HEK293 (cell line): Measurements from ENCODE around the gene WNT4.

Experiments used
- CTCF ChIA-PET: fragments of 350-600 bp; formaldehyde crosslinking; extraction: SDS; loops from one replicate; lab custom pipeline; 2021; ENCODE audit warnings: antibody characterized with exemption; lab: Yijun Ruan, JAX
- POLR2A ChIA-PET: fragments of 300-600 bp; formaldehyde crosslinking; extraction: SDS; loops from one replicate; lab custom pipeline; 2020; ENCODE audit warnings: antibody characterized with exemption, inconsistent platforms; lab: Yijun Ruan, JAX
- H3K27ac ChIP-seq: fragments of 200-500 bp; sonication (Bioruptor generic); 2 replicates; pipeline ENCODE4 v1.5.1; 2014; ENCODE audit warnings: low read depth, low read length, control low read depth, inconsistent platforms; ENCODE audit errors: extremely low read depth
- H3K36me3 ChIP-seq, 2 experiments: fragments of 200-500 bp in 1 of 2; sonication (Bioruptor generic) in 1 of 2; 1 replicate in 1 of 2; 2 replicates in 1 of 2; pipeline ENCODE4 v1.5.1; 2014 to 2017; ENCODE audit warnings: inconsistent platforms in 2 of 2, low read length in 2 of 2; ENCODE audit not compliant: control insufficient read depth in 2 of 2, insufficient read depth in 1 of 2
- H3K4me1 ChIP-seq: fragments of 200-500 bp; sonication (Bioruptor generic); 2 replicates; pipeline ENCODE4 v1.5.1; 2014; ENCODE audit warnings: mild to moderate bottlenecking, low read length, inconsistent platforms; ENCODE audit not compliant: control insufficient read depth, insufficient read depth
- H3K4me3 ChIP-seq: 2 replicates; pipeline ENCODE4 v1.5.1; 2011; ENCODE audit warnings: low read depth, mild to moderate bottlenecking, control low read depth, low read length, moderate library complexity
- H3K9me3 ChIP-seq: fragments of 200-500 bp; sonication (Bioruptor generic); 2 replicates; pipeline ENCODE4 v1.5.1; 2014; ENCODE audit warnings: low read depth, low read length, inconsistent platforms; ENCODE audit not compliant: control insufficient read depth, insufficient read depth
- AEBP2 ChIP-seq: fragments of 450-650 bp; formaldehyde crosslinking; IDR thresholded peaks from 2 replicates; pipeline ENCODE4 v1.5.1; 2016; ENCODE audit warnings: missing biosample characterization, missing genetic modification characterization, borderline replicate concordance
- FEZF1 ChIP-seq: fragments of 450-650 bp; formaldehyde crosslinking; IDR thresholded peaks from 2 replicates; pipeline ENCODE4 v1.5.1; 2016; ENCODE audit warnings: missing biosample characterization, missing genetic modification characterization
- GLI4 ChIP-seq: fragments of 450-650 bp; formaldehyde crosslinking; IDR thresholded peaks from 2 replicates; pipeline ENCODE4 v1.5.1; 2016; ENCODE audit warnings: missing biosample characterization, missing genetic modification characterization
- KLF17 ChIP-seq: fragments of 450-650 bp; formaldehyde crosslinking; IDR thresholded peaks from 2 replicates; pipeline ENCODE4 v1.5.1; 2016; ENCODE audit warnings: missing biosample characterization, missing genetic modification characterization
- KLF7 ChIP-seq: fragments of 450-650 bp; formaldehyde crosslinking; IDR thresholded peaks from 2 replicates; pipeline ENCODE4 v1.5.1; 2016; ENCODE audit warnings: missing biosample characterization, missing genetic modification characterization, borderline replicate concordance
- KLF8 ChIP-seq: fragments of 450-650 bp; formaldehyde crosslinking; IDR thresholded peaks from 2 replicates; pipeline ENCODE4 v1.5.1; 2016; ENCODE audit warnings: missing biosample characterization, missing genetic modification characterization
- PBX3 ChIP-seq: sonication (generic); formaldehyde crosslinking; IDR thresholded peaks from 2 replicates; pipeline ENCODE4 v1.8.1; 2022; ENCODE audit warnings: mild to moderate bottlenecking, moderate library complexity, missing genetic modification reagents
- YY1 ChIP-seq: fragments of 450-650 bp; formaldehyde crosslinking; IDR thresholded peaks from 2 replicates; pipeline ENCODE4 v1.5.1; 2018; ENCODE audit warnings: missing biosample characterization, missing genetic modification characterization
- YY2 ChIP-seq: fragments of 450-650 bp; formaldehyde crosslinking; IDR thresholded peaks from 2 replicates; pipeline ENCODE4 v1.5.1; 2016; ENCODE audit warnings: missing biosample characterization, missing genetic modification characterization
- ZNF112 ChIP-seq: fragments of 450-650 bp; formaldehyde crosslinking; IDR thresholded peaks from 2 replicates; pipeline ENCODE4 v1.5.0; 2017; ENCODE audit warnings: missing biosample characterization, missing genetic modification characterization
- ZNF157 ChIP-seq: fragments of 450-650 bp; formaldehyde crosslinking; IDR thresholded peaks from 2 replicates; pipeline ENCODE4 v1.5.1; 2016; ENCODE audit warnings: missing biosample characterization, missing genetic modification characterization
- ZNF202 ChIP-seq: fragments of 450-650 bp; formaldehyde crosslinking; IDR thresholded peaks from 2 replicates; pipeline ENCODE4 v1.5.1; 2016; ENCODE audit warnings: missing biosample characterization, missing genetic modification characterization, borderline replicate concordance
- ZNF221 ChIP-seq: fragments of 450-650 bp; formaldehyde crosslinking; IDR thresholded peaks from 2 replicates; pipeline ENCODE4 v1.5.1; 2017; ENCODE audit warnings: missing biosample characterization, missing genetic modification characterization, borderline replicate concordance
- ZNF223 ChIP-seq: fragments of 450-650 bp; formaldehyde crosslinking; IDR thresholded peaks from 2 replicates; pipeline ENCODE4 v1.5.1; 2016; ENCODE audit warnings: missing biosample characterization, missing genetic modification characterization
- ZNF248 ChIP-seq: fragments of 450-650 bp; formaldehyde crosslinking; IDR thresholded peaks from 2 replicates; pipeline ENCODE4 v1.5.1; 2017; ENCODE audit warnings: missing biosample characterization, missing genetic modification characterization
- ZNF350 ChIP-seq: fragments of 450-650 bp; formaldehyde crosslinking; IDR thresholded peaks from 2 replicates; pipeline ENCODE4 v1.5.0; 2017; ENCODE audit warnings: missing biosample characterization, mild to moderate bottlenecking, missing genetic modification characterization
- ZNF391 ChIP-seq: fragments of 450-650 bp; formaldehyde crosslinking; IDR thresholded peaks from 2 replicates; pipeline ENCODE4 v1.5.1; 2016; ENCODE audit warnings: low read depth, missing biosample characterization, missing genetic modification characterization, borderline replicate concordance
- ZNF423 ChIP-seq: fragments of 450-650 bp; formaldehyde crosslinking; IDR thresholded peaks from 2 replicates; pipeline ENCODE4 v1.5.1; 2016; ENCODE audit warnings: missing biosample characterization, missing genetic modification characterization
- ZNF426 ChIP-seq: fragments of 450-650 bp; formaldehyde crosslinking; IDR thresholded peaks from 2 replicates; pipeline ENCODE4 v1.5.1; 2017; ENCODE audit warnings: missing biosample characterization, missing genetic modification characterization, mild to moderate bottlenecking, inconsistent platforms, moderate library complexity
- ZNF433 ChIP-seq: fragments of 450-650 bp; formaldehyde crosslinking; IDR thresholded peaks from 2 replicates; pipeline ENCODE4 v1.5.1; 2016; ENCODE audit warnings: missing biosample characterization, missing genetic modification characterization, low read depth
- ZNF488 ChIP-seq: fragments of 450-650 bp; formaldehyde crosslinking; IDR thresholded peaks from 2 replicates; pipeline ENCODE4 v1.5.1; 2016; ENCODE audit warnings: missing biosample characterization, missing genetic modification characterization
- ZNF521 ChIP-seq: fragments of 450-650 bp; formaldehyde crosslinking; IDR thresholded peaks from 2 replicates; pipeline ENCODE4 v1.5.1; 2017; ENCODE audit warnings: missing biosample characterization, mild to moderate bottlenecking, missing genetic modification characterization
- ZNF621 ChIP-seq: fragments of 450-650 bp; formaldehyde crosslinking; IDR thresholded peaks from 2 replicates; pipeline ENCODE4 v1.5.1; 2017; ENCODE audit warnings: missing biosample characterization, missing genetic modification characterization
- ZNF670 ChIP-seq: fragments of 450-650 bp; formaldehyde crosslinking; IDR thresholded peaks from 2 replicates; pipeline ENCODE4 v1.5.1; 2016; ENCODE audit warnings: missing biosample characterization, missing genetic modification characterization, low read depth
- ZNF792 ChIP-seq: fragments of 450-650 bp; formaldehyde crosslinking; IDR thresholded peaks from 2 replicates; pipeline ENCODE4 v1.5.1; 2016; ENCODE audit warnings: missing biosample characterization, missing genetic modification characterization
- ZSCAN4 ChIP-seq: fragments of 450-650 bp; formaldehyde crosslinking; IDR thresholded peaks from 2 replicates; pipeline ENCODE4 v1.5.1; 2017; ENCODE audit warnings: missing biosample characterization, missing genetic modification characterization

The WNT4 gene

GRCh38 chr1:22102746-22103145 lies 40.2 kb downstream of the WNT4 start (continued):
- no peak for TF ChIP-seq ZNF221 (tag by site-specific recombination)
- no peak for TF ChIP-seq ZNF423 (tag by site-specific recombination)
- TF ChIP-seq PBX3 (CRISPR knock-in tag) = no peak
- no peak for TF ChIP-seq AEBP2
- no peak for TF ChIP-seq ZNF248 (tag by site-specific recombination)

- ChIA-PET CTCF (no interaction called here), POLR2A (no interaction called here)
- H3K4me3 ChIP-seq = no peak overlapping the region
- H3K27ac ChIP-seq = no peak overlapping the region
- peaks cover 0 to 68% of the 10 kb centered on the region in 2 experiments; a peak in 2 of 3 replicates for H3K36me3 ChIP-seq
- peaks cover 4% of the 10 kb centered on the region; the same call in 1 of the 2 replicates for H3K4me1 ChIP-seq
- no peaks in the 10 kb centered on the region for H3K9me3 ChIP-seq
- TF ChIP-seq ZNF670 (tag by site-specific recombination) (no peak), YY2 (tag by site-specific recombination) (no peak), ZNF792 (no peak), ZNF426 (tag by site-specific recombination) (no peak), ZNF223 (tag by site-specific recombination) (no peak), ZNF391 (tag by site-specific recombination) (no peak), YY1 (tag by site-specific recombination) (no peak), ZSCAN4 (no peak), ZNF433 (no peak)
Measured at GRCh38 chr1:22101995-22102394, 40.9 kb downstream of the WNT4 start.

- ChIA-PET CTCF (interaction anchor here (0.8 kb wide), 1 partner anchor 849 kb away, joined by 3 read pairs; no protein-coding TSS in a partner anchor), POLR2A (no interaction called here)
- Histone ChIP-seq H3K36me3 (peaks cover 2 to 68% of the 10 kb centered on the region in 2 experiments), H3K27ac (no peak overlapping the region), H3K4me3 (no peak overlapping the region), H3K9me3 (no peaks in the 10 kb centered on the region), H3K4me1 (peaks cover 4% of the 10 kb centered on the region; the same call in 1 of the 2 replicates)
- no peak for TF ChIP-seq ZNF350 (tag by site-specific recombination)
- TF ChIP-seq ZNF488 = no peak
- no peak for TF ChIP-seq ZNF157
- TF ChIP-seq GLI4 (tag by site-specific recombination) = no peak
- no peak for TF ChIP-seq ZNF112 (tag by site-specific recombination)
- TF ChIP-seq ZNF202 (tag by site-specific recombination) = no peak
- no peak for TF ChIP-seq ZNF521 (tag by site-specific recombination)
- TF ChIP-seq ZNF621 (tag by site-specific recombination) = no peak
- TF ChIP-seq KLF8 (tag by site-specific recombination) = no peak
- no peak for TF ChIP-seq FEZF1 (tag by site-specific recombination)
- no peak for TF ChIP-seq KLF7 (tag by site-specific recombination)
- TF ChIP-seq ZNF248 (tag by site-specific recombination) = no peak
- TF ChIP-seq KLF17 (tag by site-specific recombination) = no peak
Measured at GRCh38 chr1:22101199-22101598, 41.7 kb downstream of the WNT4 start.
